Coronary artery (tissue), 2 donors: ENCODE measurements around the gene CCNJL.

Experiments
- DNase-seq: peaks from one replicate; pipeline ENCODE4 v3.0.0-alpha.2; 2017; ENCODE audit warnings: low spot score
- H3K27ac ChIP-seq, 2 donors: fragments of 200-600 bp; sonication (generic); one replicate each; pipeline ENCODE4 v1.5.1; 2016 to 2019
- H3K4me3 ChIP-seq: fragments of 200-600 bp; sonication (generic); 2 replicates; pipeline ENCODE4 v1.5.1; 2016; ENCODE audit warnings: mild to moderate bottlenecking, moderate library complexity
- CTCF ChIP-seq: fragments of 200-600 bp; sonication (generic); IDR thresholded peaks from one replicate; pipeline ENCODE4 v1.5.1; 2019; ENCODE audit warnings: antibody characterized with exemption

The CCNJL gene

GRCh38 chr5:160245506-160246086 is 66.8 kb downstream of the CCNJL start:
- DNase-seq = no peak
- no peak overlapping the region for H3K4me3 ChIP-seq
- TF ChIP-seq CTCF = no peak
- H3K27ac ChIP-seq = no peak overlapping the region

- TF ChIP-seq CTCF = no peak
- no peak overlapping the region for H3K4me3 ChIP-seq
- no peak overlapping the region for H3K27ac ChIP-seq
- no peak for DNase-seq
These were observed 70.2 kb downstream of the CCNJL start for GRCh38 chr5:160242145-160242544.

- no peak for TF ChIP-seq CTCF
These were observed 72.0 kb downstream of the CCNJL start for GRCh38 chr5:160240350-160240749.

GRCh38 chr5:160237571-160238093 is 74.7 kb downstream of the CCNJL start:
- H3K27ac ChIP-seq = no peak overlapping the region
- TF ChIP-seq CTCF = no peak

More at GRCh38 chr5:160240350-160240749, 72.0 kb downstream of the CCNJL start:
- no peak overlapping the region for H3K27ac ChIP-seq
- no peak for DNase-seq
- no peak overlapping the region for H3K4me3 ChIP-seq

GRCh38 chr5:160235731-160236130 is 76.6 kb downstream of the CCNJL start:
- TF ChIP-seq CTCF = no peak
- Histone ChIP-seq H3K27ac (no peak overlapping the region), H3K4me3 (no peak overlapping the region)
- DNase-seq = no peak

More at GRCh38 chr5:160237571-160238093, 74.7 kb downstream of the CCNJL start:
- no peak for DNase-seq
- no peak overlapping the region for H3K4me3 ChIP-seq

GRCh38 chr5:160233215-160233614 is 79.1 kb downstream of the CCNJL start:
- no peak for TF ChIP-seq CTCF
- H3K27ac ChIP-seq = no peak overlapping the region
- H3K4me3 ChIP-seq = no peak overlapping the region
- no peak for DNase-seq

GRCh38 chr5:160231783-160232342 is 80.5 kb downstream of the CCNJL start:
- Histone ChIP-seq H3K4me3 (no peak overlapping the region), H3K27ac (no peak overlapping the region)
- no peak for DNase-seq
- no peak for TF ChIP-seq CTCF
